Measurements from ENCODE around the gene PIK3CD.

Gene PIK3CD

GRCh38 chr1:9719978-9720722, 68.6 kb downstream of the PIK3CD start:
- DNase-seq (ENCODE audit: low spot score) = no peak

- no peak for DNase-seq (ENCODE audit: low spot score)
Observed at GRCh38 chr1:9720785-9721605, 69.5 kb downstream of the PIK3CD start.

- no peak for DNase-seq (ENCODE audit: low spot score)
Observed at GRCh38 chr1:9721606-9722377, 70.3 kb downstream of the PIK3CD start.

GRCh38 chr1:9722378-9722749, 70.8 kb downstream of the PIK3CD start:
- DNase-seq (ENCODE audit: low spot score) = no peak

GRCh38 chr1:9723068-9723805, 71.7 kb downstream of the PIK3CD start:
- no peak for DNase-seq (ENCODE audit: low spot score)

GRCh38 chr1:9723926-9724325, 72.4 kb downstream of the PIK3CD start:
- DNase-seq (ENCODE audit: low spot score) = no peak

- peak; percentile 61 for DNase-seq (ENCODE audit: low spot score)
Observed at GRCh38 chr1:9724706-9725476, 73.4 kb downstream of the PIK3CD start.

GRCh38 chr1:9726406-9726805, 74.9 kb downstream of the PIK3CD start:
- DNase-seq (ENCODE audit: low spot score) = no peak

GRCh38 chr1:9726905-9727595, 75.5 kb downstream of the PIK3CD start:
- DNase-seq (ENCODE audit: low spot score) = no peak

GRCh38 chr1:9728451-9729295, 77.1 kb downstream of the PIK3CD start:
- DNase-seq (ENCODE audit: low spot score) = no peak

GRCh38 chr1:9729523-9729922, 78.0 kb downstream of the PIK3CD start:
- DNase-seq (ENCODE audit: low spot score) = no peak

- DNase-seq (ENCODE audit: low spot score) = no peak
Observed at GRCh38 chr1:9730096-9730901, 78.8 kb downstream of the PIK3CD start.

- no peak for DNase-seq (ENCODE audit: low spot score)
Observed at GRCh38 chr1:9731051-9731537, 79.6 kb downstream of the PIK3CD start.

- no peak for DNase-seq (ENCODE audit: low spot score)
Observed at GRCh38 chr1:9731561-9731960, 80.0 kb downstream of the PIK3CD start.

- no peak for DNase-seq (ENCODE audit: low spot score)
Observed at GRCh38 chr1:9732123-9732971, 80.8 kb downstream of the PIK3CD start.

GRCh38 chr1:9733160-9733789, 81.7 kb downstream of the PIK3CD start:
- no peak for DNase-seq (ENCODE audit: low spot score)

GRCh38 chr1:9735800-9736199, 84.3 kb downstream of the PIK3CD start:
- DNase-seq (ENCODE audit: low spot score) = no peak
